HG03342 (cell line): ENCODE data around the gene PLEKHJ1.
"Not testable (repeated sequence)": the region's sequence is repeated elsewhere in the genome, so short reads cannot be mapped to it uniquely, and the experiment has no call there.

Source experiments
- ATAC-seq: cut with Tn5 transposase; IDR thresholded peaks from one replicate; pipeline ENCODE4 v1.9.1; 2021; ENCODE audit warnings: mild to moderate bottlenecking, moderate library complexity; ENCODE audit not compliant: unreplicated experiment

The PLEKHJ1 gene

DNA sequence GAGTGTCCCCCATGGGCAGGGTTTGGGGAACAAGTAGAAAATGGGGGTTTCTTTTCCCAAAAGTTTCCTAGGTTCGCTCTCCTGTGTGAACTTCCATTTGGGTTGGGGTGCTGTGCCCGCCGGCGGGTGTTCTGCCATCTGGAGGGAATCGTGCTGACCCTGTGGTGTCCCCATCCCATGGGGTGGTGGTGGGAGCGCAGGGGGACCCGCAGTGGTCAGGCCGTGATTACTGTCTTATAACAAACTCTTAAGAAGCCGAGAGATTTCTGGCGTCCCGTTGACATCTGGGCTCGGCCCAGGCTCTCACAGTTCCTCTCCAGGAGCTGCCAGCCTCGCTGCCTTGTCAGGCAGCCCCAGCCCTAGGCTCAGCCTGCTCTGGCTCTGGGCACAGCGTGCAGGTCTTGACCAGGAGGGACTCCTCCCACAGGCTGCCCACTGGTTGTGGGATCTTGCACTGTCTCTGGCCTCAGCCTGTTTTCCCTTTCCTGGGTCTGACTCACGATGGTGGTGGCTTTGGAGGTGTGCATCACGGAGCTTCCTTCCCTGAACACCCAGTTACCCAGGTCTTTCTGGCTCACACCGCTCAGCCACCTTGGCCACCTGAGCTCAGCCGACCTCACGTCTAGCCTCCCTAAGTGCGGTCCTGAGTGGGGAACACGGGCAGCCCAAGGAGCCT is 34.5 kb downstream of the PLEKHJ1 start:
- ATAC-seq = no peak

DNA sequence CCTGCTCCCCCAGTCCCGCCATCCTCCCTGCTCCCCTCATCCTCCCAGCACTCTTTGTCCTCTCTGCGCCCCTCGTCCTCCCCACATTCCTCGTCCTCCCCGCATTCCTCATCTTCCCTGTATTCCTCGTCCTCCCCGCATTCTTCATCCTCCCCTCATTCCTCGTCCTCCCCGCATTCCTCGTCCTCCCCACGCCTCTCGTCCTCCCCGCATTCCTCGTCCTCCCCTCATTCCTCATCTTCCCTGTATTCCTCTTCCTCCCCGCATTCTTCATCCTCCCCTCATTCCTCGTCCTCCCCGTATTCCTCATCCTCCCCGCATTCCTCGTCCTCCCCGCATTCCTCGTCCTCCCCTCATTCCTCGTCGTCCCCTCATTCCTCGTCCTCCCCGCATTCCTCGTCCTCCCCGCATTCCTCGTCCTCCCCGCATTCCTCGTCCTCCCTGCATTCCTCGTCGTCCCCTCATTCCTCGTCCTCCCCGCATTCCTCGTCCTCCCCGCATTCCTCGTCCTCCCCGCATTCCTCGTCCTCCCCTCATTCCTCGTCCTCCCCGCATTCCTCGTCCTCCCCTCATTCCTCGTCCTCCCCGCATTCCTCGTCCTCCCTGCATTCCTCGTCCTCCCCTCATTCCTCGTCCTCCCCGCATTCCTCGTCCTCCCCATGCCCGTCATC is 35.4 kb downstream of the PLEKHJ1 start:
- ATAC-seq = not testable (repeated sequence)

DNA sequence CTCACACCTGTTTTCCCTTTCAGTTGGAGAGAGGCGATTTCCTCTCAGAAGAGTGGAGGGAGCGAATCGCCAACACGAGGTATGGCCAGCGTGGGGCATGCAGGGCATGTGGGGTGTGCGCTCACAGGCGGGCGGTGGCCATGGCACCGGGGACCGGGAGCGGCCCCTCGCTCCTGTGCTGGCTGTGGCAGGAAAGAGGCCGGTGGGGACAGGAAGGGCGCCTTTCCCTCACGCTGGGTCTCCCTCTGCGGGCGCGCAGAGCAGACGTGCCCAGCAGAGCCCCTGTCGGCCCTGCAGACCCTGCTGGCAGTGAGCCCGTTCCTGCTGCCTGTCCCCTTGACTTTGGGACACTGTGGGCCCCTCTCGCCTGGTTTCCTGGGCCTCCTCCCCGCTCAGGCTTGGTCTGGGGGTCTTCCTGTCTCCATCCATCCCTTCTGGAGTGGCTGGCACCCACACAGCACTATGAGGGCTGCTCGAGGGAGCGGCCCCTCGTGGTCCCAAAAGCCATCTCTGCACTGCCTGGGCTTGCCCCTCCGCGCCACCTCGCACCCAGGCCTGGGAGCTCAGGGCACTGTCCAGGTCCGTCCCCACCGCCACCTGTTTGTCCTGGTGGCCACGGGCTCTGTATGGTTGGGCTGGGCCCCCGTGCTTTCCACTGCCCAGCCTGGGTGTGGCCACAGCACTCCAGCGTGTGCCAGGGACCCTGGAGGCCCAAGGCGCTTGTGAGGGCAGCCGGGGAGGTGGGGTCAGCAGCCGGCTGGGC is 36.1 kb downstream of the PLEKHJ1 start:
- no peak for ATAC-seq

DNA sequence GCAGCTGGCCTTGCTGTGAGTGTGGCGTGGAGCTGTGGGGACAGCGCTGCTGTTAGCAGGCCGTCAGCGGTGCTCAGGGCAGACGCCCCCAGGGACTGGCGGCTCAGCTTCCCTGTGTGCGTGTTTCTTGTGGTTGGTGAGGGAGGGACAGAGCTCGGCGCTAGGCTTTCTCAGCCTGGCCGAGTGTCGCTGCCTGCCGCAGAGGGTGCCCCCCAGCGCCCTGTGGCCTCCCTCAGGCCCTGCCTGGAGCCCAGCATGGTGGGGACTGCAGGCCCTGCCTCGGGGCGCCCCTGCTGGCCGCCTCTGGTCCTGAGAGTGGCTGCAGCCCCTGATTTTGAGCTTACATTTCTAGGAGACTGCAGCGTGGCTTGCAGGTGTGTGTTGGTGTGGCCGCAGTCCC is 36.9 kb downstream of the PLEKHJ1 start:
- no peak for ATAC-seq

DNA sequence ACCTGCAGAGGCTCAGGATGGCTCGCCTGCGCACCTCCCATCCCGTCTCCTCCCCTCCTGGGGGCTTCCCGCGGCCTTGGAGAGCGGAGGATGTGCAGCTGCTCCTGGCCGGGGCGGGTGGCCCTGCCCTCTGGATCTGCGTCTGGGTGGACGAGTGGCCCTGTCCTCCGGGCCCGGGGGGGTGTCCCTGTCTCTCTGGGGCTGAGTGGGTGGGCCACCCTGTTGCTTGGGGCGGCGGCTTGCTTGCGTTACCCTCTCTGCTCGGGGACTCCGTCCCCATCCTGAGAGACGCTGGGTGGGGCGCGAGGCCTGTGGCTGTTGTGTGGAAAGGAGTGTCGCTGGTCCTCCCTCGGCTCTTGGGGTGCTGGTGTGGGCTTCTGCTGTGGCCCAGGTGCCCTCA is 37.8 kb downstream of the PLEKHJ1 start:
- no peak for ATAC-seq

DNA sequence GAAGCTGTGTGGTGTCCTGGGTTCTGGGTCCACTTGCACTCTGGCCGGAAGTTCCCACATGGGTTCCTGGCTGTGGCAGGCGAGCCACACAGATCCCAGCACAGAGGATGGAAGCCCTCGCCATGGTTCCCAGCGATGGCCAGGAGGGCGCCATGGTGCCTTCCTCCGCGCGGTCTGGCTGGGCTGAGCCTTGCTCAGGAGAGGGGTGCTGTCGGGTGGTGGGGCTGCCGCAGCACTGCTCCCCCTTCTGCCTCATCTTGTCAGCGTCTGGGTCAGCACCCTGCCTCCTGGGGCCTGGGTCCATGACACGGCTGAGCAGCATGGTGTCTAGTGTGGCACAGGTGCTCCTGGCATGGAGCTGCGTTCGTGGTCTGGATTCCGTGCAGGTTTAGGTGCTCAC is 38.9 kb downstream of the PLEKHJ1 start:
- no peak for ATAC-seq

DNA sequence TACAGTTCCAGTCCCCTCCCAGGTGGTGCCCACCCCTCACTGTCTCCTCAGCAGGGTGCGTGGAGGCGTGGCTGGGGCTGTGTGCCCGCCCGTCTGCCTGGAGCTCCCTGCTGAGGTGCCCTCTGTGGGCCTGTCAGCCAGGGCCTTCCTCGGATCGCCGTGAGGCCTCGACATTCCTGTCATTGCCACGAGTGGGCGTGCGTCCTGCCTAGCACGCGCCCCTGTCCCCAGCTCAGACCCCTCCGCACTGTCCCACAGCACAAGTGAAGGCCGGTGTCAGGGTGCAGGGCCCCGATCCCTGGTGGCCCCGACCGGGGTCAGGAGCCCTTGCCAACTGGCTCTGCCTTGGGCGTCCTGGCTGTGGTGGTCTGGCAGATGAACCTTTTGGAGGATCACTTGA is 40.2 kb downstream of the PLEKHJ1 start:
- no peak for ATAC-seq

DNA sequence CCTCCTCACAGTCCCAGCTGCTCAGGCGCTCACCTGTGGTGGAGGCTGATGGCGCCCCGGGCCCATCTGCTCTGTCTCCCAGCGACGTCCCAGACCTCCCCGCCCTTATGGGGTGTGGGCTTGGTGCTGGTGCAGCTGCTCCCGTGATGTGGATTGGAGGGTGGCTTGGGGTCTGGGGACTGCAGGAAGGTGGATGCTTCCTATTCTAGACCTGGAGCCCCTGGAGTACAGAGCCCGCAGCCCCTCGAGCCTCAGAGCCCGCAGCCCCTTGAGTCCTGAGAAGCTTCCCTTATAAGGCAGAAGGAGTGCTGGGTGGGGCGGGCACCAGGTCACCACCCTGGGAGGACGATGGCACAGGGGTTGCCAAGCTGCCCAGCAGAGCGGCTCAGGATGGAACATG is 40.8 kb downstream of the PLEKHJ1 start:
- no peak for ATAC-seq

DNA sequence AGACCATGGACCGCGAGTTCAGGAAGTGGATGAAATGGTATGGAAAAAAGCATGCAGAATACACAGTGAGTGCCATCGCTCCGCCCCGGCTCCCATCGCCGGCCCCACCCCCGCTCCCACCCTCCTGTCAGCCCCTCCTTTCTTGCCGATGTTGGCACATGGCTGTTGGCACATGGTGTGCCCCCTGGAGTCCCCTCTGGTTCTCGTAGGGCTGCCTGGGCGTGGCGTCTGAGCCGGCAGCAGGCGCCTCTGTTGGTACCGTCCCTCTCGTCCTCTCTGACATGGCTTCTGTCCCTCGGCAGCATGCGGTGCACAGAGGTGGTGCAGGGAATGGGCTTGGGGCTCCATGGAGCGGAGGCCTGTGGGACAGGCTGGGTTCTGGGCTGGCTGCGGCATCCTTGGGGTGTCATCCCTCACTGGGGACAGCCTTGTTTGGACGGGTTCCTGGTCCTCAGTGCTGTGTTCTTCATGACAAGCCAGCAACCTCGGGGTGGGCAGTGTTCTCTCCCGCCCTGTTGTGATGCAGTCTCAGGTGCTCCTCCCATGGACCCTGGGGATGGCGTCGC is 41.5 kb downstream of the PLEKHJ1 start:
- ATAC-seq = no peak

DNA sequence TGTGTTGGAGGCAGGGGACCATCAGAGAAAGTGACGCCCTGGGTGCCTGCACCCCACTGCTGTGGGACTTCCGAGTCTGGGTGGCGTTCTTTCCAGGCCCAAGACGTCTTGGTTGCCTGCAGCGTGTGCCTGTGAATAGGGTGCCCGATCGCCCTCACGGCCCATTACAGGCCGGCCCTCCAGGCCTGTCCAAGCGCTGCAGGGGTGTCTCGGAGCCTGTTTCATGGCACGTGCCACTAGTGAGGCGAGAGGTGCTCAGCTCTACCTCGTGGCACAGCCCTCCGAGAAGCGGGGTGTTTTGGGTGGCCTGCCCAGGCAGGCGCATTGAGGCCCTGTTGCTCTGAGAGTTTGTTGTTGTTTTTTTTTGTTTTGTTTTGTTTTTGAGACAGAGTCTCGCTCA is 42.3 kb downstream of the PLEKHJ1 start:
- no peak for ATAC-seq

DNA sequence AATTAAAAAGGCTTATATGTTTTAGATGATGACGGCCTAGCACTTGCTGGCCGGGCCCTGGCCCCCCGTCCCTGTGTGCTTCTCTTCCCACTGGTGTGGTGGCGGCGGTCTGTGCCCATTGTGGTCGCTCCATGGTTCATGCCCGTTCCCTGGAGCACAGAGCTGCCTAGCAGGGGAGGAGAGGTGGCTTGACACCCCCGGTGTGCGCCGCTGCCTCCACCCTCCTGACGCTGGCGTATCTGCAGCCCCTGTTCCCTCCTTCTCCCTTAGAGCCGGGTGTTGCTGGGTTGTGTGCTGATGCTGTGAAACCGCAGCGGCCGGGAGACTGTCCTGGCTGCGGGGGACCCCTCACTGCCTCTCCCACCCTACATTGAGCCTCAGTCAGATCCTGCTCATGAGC is 43.3 kb downstream of the PLEKHJ1 start:
- ATAC-seq = no peak

DNA sequence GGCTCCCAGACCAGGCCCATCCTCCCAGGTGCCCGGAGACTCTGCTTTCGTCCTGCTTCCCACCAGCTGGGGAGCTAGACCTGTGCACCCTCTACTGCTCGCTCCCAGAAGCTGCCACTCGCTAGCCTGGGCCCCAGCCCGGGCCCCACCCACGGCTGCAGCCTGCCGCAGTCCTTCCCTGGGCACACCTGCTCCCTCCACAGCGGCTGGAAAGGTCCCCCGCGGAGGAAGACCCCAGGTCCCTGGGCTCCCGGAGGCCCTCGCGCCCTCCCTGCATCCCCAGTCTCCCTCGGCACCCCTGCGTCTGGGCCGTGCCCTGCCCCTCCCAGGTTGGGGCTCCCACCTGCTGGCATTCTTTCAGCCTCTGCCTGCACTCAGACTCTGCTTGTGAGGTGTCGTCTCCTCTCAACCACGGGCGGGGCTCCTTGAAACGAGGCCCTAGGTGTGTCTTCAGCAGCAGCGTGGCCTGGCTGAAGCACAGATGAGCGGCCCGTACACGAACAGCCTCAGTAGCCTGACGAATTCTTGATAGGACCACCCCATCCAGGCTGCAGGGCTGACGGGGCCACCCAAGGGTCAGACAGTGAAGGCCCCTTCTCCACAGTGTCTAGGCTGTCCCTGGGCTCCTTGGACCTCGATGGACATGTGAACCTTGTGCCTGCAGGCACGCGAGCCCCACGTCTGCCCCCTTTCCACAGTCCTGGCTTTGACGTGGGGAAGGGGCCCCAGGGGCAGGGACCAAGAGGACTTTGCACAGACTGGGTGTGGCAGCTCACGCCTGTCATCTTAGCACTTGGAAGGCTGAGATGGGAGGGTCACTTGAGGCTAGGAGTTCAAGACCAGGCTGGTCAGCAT is 44.4 kb downstream of the PLEKHJ1 start:
- no peak for ATAC-seq

DNA sequence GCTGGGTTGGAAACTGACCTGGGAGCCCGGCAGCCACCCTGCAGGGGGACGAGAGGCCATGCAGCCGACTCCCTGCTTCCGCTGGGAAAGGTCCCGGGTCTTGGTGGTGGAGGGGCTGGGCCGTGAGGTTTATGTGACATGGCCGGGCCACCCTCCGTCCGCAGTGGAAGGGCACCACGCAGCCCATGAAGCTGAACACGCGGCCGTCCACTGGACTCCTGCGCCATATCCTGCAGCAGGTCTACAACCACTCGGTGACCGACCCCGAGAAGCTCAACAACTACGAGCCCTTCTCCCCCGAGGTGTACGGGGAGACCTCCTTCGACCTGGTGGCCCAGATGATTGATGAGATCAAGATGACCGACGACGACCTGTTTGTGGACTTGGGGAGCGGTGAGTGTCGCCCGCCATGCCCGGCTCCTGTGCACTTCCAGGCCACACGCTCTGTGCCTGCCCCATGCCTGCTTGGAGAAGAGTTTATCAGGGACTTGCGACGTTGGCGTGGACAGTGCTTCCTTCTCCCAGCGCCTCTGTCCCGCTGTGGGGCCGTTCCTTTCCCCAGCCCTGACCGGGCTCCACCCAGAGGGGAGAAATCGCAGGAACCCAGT is 45.2 kb downstream of the PLEKHJ1 start:
- ATAC-seq = no peak

DNA sequence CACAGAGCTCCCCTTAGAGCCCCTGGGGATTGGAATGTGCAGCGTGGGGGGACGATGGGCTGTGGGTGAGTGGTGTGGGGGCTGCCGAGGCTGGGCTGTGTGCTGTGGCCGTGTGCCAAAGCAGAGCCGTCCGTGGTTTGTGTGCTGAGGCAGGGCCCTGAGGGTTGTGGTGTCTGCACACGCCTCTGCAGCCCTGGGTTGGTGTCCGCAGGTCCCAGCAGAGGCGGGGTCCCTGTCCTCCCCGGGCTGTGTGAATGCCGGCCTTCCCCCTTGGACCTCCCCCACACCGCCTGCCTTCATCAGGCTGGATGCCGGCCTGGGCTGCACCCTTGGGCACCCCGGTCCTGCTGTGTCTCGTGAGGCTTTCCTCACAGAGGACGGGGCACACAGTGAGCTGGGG is 46.2 kb downstream of the PLEKHJ1 start:
- no peak for ATAC-seq

DNA sequence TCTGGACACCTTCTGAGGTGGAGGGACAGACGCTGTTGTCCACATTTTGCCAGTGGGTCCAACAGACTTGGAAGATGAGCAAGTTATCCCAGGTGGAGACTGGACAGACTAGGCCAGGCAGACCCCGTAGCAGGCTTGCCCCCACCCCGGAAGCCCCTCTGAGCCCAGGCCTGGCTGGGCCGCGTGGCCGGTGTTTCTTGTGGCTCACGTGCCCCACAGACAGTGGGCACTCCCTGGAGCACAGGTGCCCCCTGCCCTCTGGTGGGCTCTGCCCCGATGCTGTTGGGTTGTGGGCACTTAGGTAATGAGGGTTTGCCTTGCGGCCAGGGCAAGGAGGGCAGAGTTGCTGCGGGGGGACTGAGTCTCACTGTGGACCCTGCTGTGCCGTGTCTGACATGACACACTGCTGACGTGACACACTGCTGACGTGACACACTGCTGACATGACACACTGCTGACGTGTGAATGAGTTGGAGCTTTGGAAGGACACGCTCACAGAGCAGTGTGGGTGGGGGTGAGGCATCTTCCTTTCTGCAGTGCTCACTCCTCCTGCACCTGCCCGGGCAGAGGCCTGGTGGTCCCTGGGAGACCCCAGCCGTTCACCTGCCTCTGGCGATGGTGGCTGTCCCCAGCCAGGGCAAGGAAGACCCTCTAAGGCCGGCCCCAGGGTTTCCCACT is 47.3 kb downstream of the PLEKHJ1 start:
- no peak for ATAC-seq

DNA sequence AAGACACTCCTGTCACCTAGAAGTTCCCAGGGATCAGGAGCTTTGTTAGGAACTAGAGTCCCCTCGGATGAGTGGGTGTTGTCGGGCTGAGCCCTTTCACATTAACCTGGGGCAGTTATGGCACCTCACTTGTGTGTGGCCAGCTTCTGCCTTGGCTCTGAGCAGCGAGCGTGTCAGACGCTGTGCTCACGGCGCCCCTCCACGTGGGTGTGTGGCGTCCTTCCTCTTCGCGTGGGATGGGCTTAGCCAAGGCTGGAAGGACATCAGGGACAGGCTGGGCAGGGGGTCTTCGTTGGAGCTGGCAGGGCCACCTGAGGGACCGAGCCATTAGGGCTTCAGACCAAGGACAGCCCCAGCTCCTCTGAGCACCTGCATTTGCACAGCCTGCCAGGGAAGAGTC is 49.0 kb downstream of the PLEKHJ1 start:
- no peak for ATAC-seq

DNA sequence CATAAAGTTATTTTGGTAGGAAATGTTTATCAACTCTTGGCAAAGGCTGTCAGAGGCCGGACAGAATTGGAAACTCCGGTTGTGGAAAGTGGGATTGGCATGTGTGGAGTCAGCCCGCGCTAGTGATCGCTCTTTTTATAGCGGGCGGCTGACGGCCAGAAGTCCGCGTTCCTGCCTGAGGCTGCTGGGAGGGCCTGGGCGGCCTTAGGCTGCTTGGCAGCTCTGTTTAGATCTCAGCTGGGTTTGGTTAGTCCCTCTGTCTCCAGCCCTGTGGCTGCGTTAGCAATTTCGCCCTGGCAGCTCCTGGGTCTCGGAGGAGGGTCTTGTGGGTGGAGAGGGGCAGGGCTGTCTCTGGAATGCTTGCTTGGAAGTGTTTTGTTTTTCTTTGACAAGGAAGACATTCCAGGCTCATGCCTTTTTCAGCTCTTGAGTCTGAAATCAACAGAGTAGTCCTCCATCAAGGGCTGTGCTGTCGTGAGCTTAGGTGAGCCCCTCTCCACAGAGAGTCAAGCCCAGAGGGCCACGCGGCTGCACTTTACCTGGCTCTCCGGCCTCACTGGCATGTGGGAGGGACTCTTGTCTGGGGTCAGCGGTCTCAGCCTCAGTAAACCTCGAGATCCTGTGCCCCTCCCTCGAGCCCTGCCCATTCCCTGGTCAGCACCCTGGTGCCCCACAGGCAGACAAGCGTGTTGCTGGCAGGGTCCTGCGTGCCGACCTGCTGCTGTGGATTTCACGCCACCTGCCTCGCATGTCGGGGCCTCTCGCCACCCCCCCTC is 49.9 kb downstream of the PLEKHJ1 start:
- no peak for ATAC-seq

DNA sequence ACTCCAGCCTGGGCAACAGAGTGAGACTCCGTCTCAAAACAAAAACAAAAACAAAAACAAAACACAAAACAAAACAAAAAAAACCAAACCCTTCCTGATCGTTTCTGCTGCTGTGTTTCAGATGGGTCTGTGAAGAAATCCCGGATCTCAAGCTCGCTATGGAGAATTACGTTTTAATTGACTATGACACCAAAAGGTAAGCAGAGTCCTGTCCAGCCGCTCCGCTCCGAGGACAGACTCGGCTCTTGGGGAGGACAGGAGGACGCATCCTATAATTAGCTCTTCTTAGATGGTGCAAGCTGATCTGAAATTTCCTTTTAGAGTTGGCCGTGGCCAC is 50.4 kb downstream of the PLEKHJ1 start:
- ATAC-seq = no peak

DNA sequence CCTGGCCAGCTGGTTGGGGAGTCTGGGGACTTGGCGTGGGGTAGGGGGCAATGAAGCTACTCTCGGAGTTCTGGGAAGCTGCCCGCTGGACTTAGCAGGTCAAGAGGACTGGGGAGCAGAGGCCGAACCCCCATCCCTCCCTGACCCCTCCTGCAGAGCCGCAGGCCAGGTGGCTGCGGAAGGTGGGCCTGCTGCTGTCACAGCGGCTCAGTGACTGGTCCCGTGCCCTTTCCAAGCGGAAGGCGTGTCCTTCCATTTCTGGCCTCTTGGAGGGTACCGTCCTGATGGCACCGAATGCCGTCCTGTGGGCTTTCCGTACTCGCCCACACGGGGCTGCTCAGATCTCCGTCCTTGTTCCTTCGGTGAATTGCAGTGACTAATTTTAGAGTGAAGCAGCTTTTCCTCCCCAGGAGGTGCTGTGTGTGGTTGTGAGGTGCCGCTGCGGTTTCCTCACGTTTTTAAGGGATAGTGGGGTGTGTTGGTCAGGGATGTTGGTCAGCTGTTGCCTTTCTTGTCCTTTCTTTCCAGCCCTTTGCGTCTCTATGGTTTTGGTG is 51.6 kb downstream of the PLEKHJ1 start:
- ATAC-seq = no peak
